HG03575 (cell line): ENCODE data around the gene PHF2.
A peak's percentile ranks its signal among the peaks of the same experiment; 100 is the strongest.

ENCODE experiments used
- ATAC-seq: cut with Tn5 transposase; IDR thresholded peaks from one replicate; pipeline ENCODE4 v1.9.1; 2021; ENCODE audit not compliant: unreplicated experiment, insufficient number of reproducible peaks, low FRiP score; ENCODE audit errors: extremely low read depth

PHF2 gene

DNA sequence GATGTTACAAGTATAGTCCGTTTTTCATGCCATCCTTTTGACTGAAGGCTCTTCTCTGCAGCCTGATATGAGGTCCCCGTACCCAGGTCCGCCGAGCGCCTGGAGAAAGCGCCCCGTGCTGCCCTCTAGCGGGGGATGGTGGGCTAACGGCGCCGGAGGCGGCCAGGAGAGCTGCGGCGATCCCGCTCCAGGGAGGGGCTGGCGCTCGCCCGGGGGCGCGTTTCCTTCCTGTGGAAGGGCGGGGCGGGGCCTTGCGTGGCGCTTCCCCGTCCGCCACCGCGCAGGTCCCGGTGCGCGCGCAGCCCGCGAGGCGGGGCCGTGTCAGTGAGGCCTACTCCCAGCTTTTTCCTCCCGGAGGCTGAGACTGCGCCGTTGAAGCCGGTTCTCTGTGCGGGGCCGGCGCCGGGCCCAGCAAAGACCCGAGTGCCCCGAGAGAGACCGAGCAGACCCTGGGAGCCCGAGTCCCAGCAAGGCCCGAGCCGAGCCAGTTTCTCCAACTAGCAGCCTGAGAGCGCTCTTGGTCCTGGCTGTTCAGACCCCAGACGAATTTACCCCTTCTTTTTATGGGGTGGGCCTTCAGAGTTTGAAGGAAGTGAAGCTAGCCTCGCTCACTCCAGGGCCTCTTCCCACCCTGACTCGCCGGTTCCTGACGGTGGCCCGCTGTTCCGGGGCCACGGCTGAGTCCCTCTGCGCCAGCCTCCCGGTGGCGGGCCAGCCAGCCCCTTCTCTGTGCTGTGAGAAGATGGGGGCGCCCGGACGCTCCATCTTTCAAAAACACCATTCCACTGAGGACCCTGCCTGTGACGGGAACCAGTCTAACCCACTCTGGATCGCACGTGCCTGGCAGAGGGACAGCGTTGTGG, 9.7 kb upstream of the PHF2 start:
- peak; percentile 48 for ATAC-seq

DNA sequence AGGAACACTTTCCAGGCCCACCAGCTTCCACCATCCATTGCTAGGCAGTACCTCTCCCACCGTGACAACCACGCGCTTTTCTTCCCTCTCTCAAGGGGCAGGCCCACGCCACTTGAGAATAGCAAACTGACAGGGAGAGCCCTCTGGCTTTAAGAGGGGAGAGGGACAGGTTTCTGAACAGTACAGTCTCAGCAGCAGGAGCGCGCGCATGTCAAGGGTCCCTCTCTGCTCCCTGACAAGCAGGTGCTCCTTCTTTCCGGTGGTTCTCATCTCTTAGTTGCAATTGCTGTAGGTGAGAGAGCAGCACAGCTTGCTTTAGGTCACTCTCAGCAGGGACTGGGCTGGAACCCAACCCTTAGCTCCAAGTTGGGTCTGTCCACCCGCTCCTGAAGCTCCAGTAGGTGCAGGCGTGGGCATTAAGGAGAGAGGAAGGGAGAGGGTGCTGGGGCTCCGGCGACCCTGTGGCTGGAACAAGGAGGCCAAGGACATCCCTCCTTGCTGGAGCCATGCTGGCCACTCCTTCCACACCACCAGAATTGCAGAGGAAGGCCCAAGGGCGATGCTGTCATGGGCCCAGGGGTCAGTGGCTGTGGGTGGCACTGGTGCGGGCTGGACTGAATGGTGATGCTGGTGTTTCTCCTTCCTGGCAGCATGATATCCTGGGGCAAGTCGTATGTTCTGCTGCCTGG, 9.0 kb upstream of the PHF2 start:
- no peak for ATAC-seq

DNA sequence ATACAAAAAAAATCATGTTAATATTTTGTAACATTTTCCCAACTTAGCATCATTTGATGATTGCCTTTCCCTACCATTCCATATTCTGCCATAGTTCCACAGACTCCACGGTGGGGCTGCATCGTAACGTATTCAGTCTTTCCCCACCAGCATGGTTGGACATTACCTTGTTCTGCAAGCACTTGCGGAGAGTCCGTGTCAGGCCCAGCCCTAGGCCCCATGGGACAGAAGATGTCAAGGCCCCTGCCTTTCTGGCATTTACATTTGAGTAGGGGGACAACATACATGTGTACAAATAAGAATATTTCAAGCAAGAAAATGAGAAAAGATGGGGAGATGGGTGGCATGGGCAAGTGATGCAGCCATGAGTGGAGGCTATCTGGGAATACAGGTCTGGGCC, 8.2 kb upstream of the PHF2 start:
- ATAC-seq: no peak

DNA sequence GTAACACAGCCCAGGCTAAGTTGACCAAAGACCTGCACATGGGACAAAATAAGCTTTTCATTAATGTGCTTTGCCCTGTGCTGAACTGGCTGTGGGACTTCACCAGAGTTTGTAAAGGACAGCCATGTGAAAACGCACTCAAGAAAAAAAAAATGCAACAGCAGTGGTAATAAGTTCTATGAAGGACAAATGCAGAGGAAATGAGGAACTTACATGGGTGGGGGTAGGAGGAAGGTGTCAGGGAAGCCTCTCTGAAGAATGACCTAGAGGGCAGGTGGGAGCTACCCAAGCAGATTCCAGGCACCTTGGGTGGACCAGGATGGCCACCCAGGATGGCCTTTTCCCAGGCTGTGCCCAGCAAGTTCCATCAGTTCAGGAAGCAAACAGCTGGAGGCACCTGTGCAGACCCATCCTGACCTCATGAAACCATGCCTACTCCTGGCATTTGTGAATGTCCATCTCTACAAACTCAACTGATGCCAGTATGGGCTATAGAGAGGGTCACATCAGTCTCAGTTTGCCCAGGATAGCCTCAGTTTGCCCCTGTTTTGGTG, 6.7 kb upstream of the PHF2 start:
- no peak for ATAC-seq

DNA sequence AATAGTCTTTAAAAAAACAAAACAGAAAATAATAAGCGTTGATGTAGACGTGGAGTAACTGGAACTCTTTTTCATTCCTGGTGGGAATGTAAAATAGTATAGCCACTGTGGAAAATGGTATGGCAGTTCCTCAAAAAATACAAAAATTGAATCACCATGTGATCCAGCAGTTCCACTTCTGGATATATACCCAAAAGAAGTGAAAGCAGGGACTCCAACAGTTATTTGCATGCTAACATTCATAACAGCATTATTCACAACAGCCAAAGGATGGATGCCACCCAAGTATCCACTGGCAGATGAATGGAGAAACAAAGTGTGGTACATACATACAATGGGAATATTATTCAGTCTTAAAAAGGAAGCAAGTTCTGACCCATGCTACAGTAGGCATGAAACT, 4.2 kb upstream of the PHF2 start:
- no peak for ATAC-seq

DNA sequence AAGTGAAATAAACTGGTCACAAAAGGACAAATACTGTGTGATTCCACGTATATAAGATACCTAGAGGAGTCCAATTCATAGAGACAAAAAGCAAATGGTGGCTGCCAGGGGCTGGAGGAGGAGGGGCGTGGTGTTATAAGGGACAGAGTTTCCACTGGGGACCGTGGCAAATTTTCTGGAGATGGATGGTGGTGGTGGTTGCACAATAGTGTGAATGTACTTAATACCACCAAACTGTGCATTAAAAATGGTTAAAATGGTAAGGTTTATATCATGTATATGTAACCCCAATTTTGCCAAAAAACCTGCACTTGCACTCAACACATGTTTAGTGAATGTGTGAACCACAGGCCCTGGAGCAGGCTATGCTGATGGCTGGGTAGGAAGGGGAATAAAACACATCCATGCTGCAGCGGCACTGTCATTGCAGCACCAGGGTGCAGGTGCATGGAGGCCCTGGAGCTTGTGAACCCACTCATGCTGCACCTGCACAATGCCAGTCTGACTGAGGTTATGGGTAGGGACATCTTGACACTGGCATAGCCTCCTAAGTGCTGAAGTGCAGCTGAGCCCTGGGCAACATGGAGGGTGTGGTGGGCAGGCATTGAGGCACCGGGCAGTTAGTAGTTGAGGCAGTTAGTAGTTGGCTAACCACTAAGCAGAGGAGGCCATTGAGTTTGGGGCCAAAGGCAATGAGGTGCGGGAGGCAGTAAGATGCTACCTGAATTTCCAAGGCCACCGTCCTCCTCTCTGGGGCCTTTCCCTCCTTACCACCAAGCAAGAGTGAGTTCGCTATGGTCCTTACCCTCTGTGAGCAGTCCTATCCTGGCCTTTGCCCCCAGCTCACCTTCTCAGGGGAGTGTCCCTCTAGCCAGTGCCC, 3.5 kb upstream of the PHF2 start:
- no peak for ATAC-seq

DNA sequence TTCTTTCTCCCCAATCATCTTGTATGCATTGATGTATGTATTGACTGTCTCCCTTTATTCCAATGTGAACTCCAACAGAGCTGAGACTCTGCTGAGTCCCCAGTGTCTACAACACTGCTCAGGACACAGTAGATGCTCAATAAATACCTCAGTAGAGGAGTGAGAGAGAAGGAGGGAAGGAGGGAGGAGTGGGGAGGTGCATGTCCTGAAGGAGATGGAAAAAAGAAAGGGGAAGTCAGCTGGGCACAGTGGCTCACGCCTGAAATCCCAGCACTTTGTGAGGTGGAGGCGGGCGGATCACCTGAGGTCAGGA, 2.9 kb upstream of the PHF2 start:
- ATAC-seq: no peak

DNA sequence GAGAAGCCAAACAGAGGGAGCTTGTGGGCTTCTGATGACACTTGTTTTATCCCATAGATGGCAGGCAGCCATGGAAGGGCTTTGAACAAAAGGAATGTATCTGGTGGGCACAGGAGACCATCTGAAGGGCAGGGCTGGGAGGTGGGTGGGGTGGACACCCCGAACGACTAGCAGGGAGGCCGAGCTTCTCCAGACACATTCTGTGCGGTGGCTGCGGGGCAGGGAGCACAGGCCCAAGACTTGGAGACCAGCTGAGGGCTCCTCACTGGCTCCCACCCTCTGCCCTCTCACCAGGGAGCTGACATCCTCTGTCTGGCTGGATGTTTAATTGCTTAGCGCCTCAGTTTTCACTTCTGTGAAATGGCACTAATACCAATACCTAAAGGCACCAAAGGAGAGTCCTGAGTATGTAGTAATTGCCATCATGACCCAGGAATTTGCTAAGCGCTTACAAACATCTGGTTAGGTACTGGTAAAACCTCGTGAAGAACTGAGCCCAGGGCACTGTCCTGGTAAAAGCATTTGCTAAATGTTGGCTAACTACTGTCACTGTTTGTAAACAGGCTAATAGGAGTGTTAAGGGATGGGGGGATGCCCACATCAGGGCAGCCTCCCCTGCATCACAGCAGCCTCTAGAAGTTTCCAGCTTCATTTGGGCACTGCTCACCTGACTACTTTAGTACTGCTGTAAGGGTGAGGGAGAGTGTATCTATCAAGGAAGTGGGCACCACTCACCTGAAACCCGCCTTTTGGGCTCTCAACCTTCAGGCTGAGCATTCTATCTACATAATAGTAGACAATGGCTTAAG, 2.1 kb upstream of the PHF2 start:
- no peak for ATAC-seq

DNA sequence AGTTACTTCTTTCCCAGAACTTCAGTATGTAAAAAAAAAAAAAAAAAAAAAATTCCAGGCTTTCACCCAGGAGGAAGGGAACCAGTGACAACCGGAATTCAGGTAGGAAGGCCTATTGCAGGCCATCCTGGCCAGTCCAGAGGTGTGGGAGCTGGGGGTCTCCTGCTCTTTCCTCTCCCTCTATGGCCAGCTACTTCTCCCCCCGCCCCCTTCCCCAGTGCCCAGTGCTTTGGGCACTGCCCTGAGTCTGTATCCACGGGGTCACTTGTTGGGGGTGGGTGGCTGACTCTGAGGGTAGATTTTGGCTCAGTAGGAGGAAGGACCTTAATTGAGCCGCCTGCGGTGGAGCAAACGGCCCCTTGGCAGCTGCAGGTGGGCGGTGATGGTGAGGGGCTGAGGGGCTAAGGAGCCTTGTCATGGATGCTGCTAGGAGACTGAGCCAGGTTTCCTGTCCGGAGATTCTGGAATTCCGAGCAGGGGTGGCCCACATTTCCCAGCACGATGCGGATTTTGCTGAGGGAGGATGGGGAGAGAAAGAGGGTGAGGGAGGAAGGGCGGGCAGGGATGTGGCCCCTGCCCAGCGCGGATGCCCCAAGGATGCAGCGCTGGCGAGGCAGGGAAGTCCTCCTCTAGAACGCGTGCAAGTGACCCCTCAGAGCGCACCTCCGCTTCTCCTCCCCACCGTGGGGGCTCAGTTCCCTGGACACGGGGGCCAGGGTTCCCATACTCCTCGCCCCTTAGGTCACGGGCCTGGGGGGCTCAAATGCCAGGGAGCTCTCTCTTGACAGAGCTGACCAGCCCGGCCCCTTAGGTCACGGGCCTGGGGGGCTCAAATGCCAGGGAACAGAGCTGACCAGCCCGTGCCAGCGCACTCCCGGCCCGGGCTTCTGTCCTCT, 1.2 kb upstream of the PHF2 start:
- ATAC-seq: no peak

DNA sequence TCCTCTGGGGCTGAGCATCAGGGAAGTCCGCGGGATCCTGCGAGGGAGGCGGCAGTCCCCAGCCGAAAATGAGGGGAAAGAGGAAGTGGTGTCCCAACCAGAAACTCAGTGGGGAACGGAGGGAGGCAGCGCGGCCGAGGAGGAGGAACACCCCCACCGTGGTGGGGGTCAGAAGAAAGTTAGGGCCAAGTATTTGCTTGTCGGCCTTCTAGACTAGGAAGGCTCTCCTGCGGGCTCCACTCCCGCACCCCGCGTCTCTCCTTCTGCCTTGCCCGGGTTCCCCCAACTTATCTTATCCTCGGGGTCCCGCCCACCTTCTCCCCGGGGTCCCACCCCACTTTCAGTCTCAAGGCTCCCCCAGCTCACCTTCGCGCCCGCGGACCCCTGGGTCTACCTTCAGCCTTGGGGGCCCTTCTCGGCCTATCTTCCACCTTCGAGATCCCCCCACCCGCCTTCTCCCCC, 557 bp upstream of the PHF2 start:
- ATAC-seq: no peak

DNA sequence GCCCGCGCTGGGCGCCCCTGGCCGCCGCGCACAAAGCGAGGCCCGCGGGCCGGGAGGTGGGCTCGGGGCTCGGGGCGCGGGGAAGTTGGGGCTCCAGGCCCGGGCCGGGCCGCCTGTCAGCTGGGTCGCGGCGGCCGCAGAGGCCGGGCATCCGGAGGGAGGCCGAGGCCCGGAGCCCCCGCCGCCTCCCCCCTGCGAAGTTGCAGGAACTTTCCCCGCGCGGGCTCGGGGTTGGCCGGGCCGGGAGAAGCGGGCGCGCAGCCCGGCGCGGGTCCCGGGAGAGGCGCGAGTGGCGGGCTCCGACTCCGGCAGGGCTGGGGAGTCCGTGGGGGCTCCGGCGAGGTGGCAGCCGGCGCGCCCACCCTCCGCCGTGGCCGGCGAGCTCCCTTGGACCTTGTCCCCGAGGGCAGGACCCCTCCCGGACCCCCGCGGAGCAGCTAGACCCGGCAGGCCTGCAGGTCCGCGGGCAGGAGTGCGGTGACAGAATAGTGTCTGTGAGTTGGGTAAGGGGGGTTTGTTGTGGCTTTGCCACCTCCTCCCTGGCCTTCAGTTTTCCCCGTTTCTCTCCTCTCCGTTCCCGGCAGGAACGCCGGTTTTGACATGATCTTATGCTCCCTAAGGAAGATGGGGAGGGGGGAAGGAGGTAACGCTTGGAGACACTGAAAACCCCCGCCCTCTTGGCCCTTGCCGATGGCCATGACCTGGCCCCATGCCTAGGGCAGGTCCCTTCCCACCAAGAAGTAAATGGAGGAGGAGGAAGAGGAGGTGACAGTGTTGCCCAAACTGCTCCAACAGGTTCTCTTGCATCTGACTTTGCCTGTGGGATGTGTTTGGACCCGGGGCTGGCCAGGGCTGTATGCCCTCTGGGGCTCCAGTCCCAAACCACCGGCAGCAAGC, 942 bp downstream of the PHF2 start:
- ATAC-seq: no peak

DNA sequence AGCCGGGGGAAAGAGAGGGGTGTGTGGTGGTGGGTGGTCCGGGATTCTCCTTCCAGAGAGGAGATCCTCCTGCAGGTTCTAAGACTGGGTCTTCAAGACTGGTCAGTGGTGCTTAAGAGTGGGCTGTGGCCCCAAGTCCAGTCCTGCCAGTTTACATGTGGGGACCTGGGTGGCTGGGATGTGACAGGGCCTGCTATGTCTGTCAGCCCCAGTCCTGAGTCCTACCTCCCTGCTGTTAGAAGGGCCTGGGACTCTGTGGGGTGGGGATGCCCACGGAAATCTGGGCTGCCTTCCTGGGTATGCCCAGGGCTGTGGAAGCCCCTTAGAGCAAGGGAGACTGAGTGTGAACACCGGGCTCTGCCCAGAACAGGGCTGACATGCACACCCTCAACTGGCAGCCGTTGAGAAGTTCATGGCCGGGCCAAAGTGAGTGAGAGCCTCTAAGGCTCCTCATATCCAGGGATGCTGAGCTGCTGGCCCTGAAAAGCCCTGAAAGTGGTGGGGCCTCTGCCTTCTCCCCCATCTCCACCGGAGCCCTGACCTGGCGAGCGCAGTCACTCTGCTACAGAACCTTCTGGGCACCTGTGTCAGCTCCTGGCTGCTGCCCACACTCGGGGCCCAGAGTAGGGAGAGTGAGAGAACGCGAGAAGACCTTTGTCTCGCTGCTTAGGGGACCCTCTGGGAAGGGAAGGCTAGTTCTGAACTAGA, 1.7 kb downstream of the PHF2 start:
- no peak for ATAC-seq

DNA sequence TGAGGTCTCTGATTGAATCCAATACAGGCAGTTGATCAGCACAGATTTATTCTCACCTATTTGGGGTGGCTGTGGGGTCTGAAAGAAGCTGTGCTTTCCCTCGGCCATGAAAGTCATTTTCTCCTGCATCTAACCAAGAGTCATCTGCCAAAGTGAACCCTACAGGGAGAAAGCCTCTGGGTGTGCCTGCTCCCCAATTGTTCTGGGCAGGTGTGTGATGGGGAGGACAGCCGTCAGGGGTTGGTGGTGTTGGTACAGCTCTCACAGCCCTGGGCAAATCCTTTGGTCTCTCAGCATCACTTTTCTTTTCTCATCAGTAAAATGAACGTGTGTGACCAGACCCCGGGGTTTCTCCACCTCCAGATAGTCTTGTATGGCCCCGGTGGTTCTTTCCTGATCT, 2.5 kb downstream of the PHF2 start:
- ATAC-seq: no peak

DNA sequence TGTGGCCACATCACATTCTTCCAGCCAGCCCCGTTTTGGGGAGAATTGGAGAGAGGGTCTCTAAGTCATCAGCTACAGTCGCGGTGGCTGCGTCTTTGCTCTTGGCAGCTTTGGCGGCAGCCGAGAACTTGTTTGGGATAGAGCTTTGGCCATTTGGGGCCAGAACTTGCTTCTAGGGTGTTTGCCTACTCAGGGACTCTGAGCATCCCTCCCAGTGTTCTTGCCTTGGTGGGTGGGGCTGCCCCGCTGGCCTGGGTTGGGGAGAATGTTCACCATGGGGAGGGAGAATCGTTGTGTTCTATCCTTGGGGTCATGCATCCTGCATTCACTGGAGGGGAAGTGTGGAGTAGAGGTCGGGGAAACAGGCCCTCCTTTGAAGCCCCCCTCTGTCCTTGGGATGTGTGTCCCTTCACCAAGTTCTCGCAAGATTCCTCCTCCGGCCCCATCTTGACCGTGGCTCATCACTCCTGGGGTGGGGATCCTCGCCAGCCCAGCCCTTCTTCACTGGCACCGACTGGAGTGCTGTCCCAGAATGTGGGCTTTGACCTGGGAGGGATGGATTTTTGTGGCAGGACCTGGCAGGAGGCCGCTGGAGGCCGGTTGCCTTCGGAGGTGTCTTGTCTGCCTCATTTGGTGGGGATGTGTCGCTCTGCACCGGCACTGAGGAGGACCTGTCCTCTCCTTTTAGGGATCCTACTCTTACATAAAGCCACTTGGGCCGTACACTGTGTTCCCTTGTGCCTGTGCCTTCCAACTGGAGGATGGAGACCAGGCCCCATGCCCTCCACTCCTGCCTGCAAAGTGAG, 3.5 kb downstream of the PHF2 start:
- ATAC-seq: no peak

DNA sequence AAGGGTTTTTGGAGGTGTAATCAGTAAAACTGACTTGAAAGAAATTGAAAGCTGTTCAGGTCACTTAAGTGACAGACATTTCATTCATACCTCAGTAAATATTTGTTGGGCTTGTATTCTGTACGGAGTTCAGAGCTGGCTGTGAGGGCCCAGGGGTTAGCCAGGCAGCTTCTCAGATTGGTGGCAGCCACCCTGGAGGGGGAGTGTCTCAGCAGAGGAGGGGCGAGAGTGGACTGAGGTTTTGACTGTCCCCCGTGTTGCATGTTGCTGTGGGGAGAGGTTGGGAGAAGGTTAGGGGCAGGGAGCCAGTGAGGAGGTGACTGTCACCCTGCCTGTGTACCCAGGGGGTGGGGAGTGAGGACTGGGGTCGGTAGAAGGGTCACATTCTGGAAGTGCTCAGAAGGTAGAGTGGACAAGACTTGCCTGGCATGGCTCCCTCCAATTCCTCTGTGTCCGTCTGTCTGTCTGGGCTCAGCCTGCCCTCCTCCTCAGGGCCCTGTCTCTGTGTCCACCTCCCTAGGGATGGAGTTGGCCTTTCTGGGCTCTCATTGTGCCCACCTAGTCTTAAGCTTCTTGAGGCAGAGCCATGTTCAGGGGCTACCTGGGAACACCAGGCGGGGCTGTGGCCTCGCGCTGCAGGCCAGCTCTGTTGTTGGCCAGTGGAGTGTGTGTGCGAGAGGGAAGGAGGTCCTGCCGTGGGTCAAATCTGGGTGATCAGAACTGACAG, 4.4 kb downstream of the PHF2 start:
- ATAC-seq: no peak
